Stimulated activated CD8-positive, alpha-beta memory T cell treated with anti-CD3 and anti-CD28 coated beads, Interleukin-7, amount 100 ng/mL, for 48 hours (primary cell): ENCODE measurements around the gene PPP2R3B.
"Not testable (repeated sequence)": the region's sequence is repeated elsewhere in the genome, so short reads cannot be mapped to it uniquely, and the experiment has no call there.

Experiments
- DNase-seq, 2 donors: peaks; one replicate each; pipeline ENCODE4 v3.0.0-alpha.2; 2020; ENCODE audit warnings: low read depth in 1 of 2; ENCODE audit errors: extremely low read depth in 1 of 2

The PPP2R3B gene, protein sequence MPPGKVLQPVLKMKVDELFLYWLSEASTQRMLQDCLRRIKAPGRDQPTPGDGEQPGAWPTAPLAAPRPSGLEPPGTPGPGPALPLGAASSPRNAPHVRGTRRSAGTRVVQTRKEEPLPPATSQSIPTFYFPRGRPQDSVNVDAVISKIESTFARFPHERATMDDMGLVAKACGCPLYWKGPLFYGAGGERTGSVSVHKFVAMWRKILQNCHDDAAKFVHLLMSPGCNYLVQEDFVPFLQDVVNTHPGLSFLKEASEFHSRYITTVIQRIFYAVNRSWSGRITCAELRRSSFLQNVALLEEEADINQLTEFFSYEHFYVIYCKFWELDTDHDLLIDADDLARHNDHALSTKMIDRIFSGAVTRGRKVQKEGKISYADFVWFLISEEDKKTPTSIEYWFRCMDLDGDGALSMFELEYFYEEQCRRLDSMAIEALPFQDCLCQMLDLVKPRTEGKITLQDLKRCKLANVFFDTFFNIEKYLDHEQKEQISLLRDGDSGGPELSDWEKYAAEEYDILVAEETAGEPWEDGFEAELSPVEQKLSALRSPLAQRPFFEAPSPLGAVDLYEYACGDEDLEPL

GRCh38 chrX:386768-387575, at the start of gene PPP2R3B:
Gene PPP2R3B (minus strand): TSS chrX:386907. CDS start chrX:386691, 216 bp downstream.
- DNase-seq: peak; percentile 98

GRCh38 chrX:435536-436122, 48.9 kb upstream of the PPP2R3B start:
- DNase-seq: no peak

DNA sequence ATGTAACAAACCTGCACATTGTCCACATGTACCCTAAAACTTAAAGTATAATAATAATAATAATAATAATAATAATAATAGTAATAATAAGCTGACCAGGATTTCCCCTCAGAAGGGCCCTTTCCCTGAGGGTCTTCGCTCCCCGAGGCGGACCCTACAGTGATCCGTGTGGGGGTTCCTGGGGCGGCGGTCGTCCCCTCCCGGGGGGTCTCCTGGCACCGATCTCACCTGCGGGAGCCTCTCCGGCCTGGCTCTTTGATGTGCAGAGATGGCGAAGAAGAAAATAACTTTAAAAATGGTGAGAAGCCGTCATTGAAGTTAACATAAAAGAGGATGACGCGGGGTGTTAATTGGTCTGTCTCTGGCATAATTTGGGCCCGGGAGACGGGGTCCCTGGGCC, 48.2 kb upstream of the PPP2R3B start:
- DNase-seq: no peak

GRCh38 chrX:433771-434170, 47.1 kb upstream of the PPP2R3B start:
- DNase-seq: no peak

DNA sequence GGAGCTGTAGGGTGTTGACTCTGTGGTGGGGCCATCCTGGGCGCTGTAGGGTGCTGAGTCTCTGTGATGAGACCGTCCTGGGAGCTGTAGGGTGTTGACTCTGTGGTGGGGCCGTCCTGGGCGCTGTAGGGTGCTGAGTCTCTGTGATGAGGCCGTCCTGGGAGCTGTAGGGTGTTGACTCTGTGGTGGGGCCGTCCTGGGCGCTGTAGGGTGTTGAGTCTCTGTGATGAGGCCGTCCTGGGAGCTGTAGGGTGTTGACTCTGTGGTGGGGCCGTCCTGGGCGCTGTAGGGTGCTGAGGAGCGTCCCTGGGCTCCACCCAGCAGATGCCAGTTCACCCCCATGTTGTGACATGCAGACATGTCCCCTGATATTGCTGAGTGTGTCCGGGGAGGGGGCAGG, 46.0 kb upstream of the PPP2R3B start:
- DNase-seq: not testable (repeated sequence)

GRCh38 chrX:431492-432111, 44.9 kb upstream of the PPP2R3B start:
- no peak for DNase-seq

- DNase-seq: no peak
Measured at GRCh38 chrX:431056-431455, 44.3 kb upstream of the PPP2R3B start.

- DNase-seq: no peak
Measured at GRCh38 chrX:429266-429825, 42.6 kb upstream of the PPP2R3B start.

GRCh38 chrX:427812-428725, 41.4 kb upstream of the PPP2R3B start:
- peak in 1 of 2 donors; percentile 12 for DNase-seq

DNA sequence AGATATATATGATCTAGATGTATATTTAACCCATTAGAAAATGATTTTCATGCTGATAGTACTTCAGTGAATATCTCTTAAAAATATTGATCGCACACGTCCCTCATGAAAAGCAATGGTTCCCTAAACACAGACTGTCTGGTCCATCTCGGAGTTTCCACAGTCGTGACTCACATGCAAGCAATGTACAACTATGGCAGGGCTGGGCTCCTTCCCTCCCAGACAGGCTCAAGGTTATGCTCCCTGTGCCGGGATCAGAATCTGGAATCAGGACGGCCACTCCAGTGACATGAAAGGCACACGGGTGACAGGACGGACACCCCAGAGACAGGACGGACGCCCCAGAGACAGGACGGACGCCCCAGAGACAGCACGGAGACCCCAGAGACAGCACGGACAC, 40.2 kb upstream of the PPP2R3B start:
- no peak for DNase-seq

DNA sequence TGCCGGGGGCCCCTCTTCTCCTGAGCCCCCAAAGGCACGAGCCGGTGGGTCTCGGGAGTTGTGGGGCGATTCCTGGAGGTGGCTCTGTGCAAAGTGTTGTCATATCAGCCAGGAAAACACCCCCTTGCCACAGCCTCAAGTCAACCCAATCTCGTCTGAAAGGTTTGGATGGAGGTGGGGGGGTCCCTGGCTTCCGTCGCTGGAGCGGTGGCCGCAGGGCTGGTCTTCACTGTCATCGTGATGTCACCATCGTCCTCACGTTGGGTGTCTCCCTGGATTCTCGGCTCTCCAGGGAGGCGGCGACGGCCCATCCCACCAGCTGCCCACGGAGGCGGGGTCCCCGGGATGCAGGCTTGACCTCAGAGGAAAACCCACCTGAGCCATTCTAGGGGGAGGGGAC, 38.3 kb upstream of the PPP2R3B start:
- no peak for DNase-seq

DNA sequence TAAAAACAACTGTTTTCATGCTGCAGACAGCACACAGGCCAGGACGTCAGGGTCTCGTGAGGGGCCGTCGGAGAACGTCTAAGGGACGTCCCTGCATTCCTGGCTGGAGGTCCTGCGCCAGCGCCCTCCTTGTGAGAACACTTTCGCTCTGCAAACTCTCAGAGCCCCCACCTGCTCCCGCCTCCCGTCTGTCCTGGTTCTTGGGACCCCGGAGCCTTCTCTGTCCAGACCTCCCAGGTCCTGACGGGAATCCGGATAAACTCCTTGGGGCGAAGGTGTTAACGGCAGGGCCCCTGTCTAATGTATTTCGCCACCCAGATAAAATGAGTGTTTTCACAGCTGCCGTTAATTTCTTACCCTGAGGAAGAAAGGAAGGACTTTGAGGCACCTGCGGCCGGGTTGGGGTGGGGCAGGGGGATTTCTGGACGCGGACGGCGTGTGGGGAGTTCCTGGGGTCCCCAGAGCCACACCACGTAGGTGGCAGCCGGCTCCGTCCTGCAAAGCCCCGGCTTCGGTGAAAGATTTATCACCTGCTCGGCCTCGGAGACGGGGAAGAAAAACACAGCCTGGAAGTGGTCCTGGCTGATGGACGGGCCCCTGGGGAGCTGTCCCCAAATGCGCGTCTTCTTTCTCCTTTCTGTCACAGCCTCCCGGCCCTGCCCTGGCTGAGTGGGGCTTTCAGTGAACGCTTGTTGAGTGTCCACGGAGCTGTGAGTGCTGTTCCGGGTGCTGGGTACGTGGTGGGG, 35.1 kb upstream of the PPP2R3B start:
- DNase-seq: no peak

GRCh38 chrX:420496-421223, 34.0 kb upstream of the PPP2R3B start:
- no peak for DNase-seq

DNA sequence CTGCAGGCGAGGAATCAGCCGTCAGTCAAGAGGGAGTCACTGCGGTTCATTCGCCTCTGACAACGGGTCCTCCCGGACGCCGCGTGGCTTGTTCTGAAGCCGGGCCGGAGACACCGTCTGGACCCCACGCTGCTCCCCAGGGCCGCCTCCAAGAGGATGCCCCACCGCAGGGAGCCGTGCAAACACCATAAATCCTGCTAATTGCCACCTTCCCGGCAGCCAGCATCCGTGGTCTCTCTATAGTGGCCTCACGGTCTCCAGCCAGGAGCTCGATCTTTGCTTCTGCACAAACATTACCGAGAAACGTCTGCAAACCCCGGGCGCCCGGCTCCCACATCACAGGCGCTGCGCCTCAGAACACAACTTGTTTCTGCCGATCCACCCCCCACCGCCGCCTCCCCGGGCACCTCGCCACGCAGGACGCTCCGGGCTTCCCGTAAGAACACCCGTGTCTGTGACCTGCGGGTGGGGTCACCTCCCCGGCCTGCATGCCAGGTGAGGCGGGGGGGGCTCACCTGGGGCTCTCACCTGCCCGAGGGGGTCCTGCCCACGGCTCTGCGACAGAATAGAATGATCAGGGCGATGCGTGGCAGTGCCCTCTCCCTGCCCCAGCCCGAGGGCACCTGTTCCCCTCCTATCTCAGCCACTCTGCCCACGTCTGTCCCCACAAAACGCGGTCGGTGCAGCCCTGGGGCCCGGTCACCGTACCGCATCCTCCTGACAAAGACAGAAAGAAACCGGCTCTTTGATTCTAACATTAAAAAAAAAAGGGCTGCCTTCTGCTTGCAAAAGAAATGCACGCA, 32.4 kb upstream of the PPP2R3B start:
- DNase-seq: no peak

- not testable (repeated sequence) for DNase-seq
Measured at GRCh38 chrX:415498-415897, 28.8 kb upstream of the PPP2R3B start.

- DNase-seq: no peak
Measured at GRCh38 chrX:413322-414201, 26.9 kb upstream of the PPP2R3B start.
